Activated T-cell treated with anti-CD3 and anti-CD28 coated beads, Interleukin-2, amount 50 U/mL, for 4 hours (primary cell): ENCODE measurements around the gene AQP3. TPM values are rescaled to one million over a fixed set of nuclear protein-coding genes. Genes with fewer than 3 reads are reported as not detected.

Experiments used
- ATAC-seq, 2 donors: fragments of 200-7000 bp; cut with Tn5 transposase; one replicate each; pipeline ENCODE4 v1.10.0; 2021
- DNase-seq: peaks from one replicate; pipeline ENCODE4 v3.0.0-alpha.2; 2020
- H3K27me3 Mint-ChIP-seq: one replicate; pipeline ENCODE4 v1.8.0; 2021; ENCODE audit warnings: low read depth, mixed read lengths
- H3K36me3 Mint-ChIP-seq: one replicate; pipeline ENCODE4 v1.8.0; 2022; ENCODE audit warnings: mixed read lengths; ENCODE audit not compliant: insufficient read depth
- H3K4me1 Mint-ChIP-seq: one replicate; pipeline ENCODE4 v1.8.0; 2021; ENCODE audit warnings: low read depth, mixed read lengths
- H3K4me3 Mint-ChIP-seq: one replicate; pipeline ENCODE4 v1.8.0; 2021; ENCODE audit warnings: mild to moderate bottlenecking, moderate library complexity, mixed read lengths
- H3K9me3 Mint-ChIP-seq: one replicate; pipeline ENCODE4 v1.8.0; 2021; ENCODE audit warnings: mixed read lengths
- total RNA-seq, 3 donors: library from RNA; stranded (reverse); gene quantifications; one replicate each; pipeline ENCODE4 v1.2.1, GENCODE V29; 2021

Gene AQP3
- total RNA-seq, 3 donors from 2014 or later = 4.5 to 5.5 (median 5.3) TPM

DNA sequence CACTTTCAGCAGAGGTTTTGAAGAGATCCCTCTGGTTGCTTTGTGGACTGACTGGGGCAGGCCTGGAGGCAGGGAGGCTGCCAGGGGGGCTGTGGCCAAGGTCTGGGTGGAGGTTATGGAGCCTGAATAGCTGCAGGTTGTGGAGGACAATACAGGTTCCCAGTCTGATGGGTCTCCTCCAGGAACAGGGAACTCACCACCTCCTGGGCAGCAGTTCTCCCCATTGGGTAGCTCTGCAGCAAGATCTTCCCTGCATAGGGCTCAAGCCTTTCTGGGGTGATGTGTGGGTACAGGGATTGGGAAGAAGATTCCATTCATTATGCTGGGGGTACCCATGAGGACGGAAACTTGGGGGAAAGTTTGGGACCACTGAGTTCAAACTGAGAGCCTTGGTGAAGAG, 6.8 kb downstream of the AQP3 start:
- H3K4me3 Mint-ChIP-seq = no peak overlapping the region
- no peak for ATAC-seq
- H3K27me3 Mint-ChIP-seq = no peaks in the 10 kb centered on the region
- H3K4me1 Mint-ChIP-seq = peaks cover 24% of the 10 kb centered on the region
- no peak for DNase-seq
- H3K9me3 Mint-ChIP-seq = no peaks in the 10 kb centered on the region
- peaks cover 7% of the 10 kb centered on the region for H3K36me3 Mint-ChIP-seq

DNA sequence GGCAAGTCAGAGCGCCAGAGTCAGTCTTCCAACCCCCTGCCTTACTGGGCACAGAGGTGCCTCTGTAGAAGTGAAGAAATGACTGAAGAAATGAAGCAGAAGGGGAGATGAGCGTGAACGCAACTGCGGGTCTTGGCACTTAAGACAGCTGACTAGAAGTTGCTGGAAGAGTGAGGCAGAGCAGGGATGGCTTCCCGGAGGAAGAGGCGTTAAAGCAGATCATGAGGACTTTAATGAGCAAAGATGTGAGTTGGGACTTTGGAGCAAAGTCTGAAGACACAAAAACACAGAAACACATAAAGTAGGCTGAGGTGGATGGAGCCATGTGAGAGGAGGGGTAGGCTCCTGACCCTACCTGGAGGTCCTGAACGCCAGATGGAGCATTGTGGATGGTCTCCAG, 7.2 kb downstream of the AQP3 start:
- H3K4me3 Mint-ChIP-seq = no peak overlapping the region
- no peaks in the 10 kb centered on the region for H3K9me3 Mint-ChIP-seq
- H3K27me3 Mint-ChIP-seq = no peaks in the 10 kb centered on the region
- ATAC-seq (no peak), DNase-seq (no peak)
- peaks cover 20% of the 10 kb centered on the region for H3K4me1 Mint-ChIP-seq
- H3K36me3 Mint-ChIP-seq = peaks cover 7% of the 10 kb centered on the region

DNA sequence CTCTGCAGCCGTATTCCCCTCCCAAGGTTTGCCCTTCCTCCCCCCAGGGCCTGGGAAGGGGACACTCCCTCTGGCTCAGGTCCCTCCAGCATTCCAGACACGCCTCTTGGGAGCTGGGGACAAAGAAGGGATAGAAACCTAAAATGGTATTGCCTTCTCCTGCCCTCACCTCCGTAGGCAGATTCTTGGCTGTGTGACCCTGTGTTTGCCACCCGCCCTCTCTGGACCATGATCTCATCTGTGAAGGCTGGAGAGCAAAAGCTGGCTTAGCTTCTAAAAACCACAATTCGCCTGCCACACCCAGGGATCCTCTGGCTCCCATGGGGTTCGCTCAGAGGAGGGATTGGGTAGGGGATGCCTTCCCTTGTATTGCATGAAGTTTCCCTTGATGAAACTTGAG, 7.7 kb downstream of the AQP3 start:
- peaks cover 16% of the 10 kb centered on the region for H3K4me1 Mint-ChIP-seq
- H3K4me3 Mint-ChIP-seq = no peak overlapping the region
- DNase-seq (no peak), ATAC-seq (no peak)
- no peaks in the 10 kb centered on the region for H3K9me3 Mint-ChIP-seq
- peaks cover 7% of the 10 kb centered on the region for H3K36me3 Mint-ChIP-seq
- no peaks in the 10 kb centered on the region for H3K27me3 Mint-ChIP-seq

DNA sequence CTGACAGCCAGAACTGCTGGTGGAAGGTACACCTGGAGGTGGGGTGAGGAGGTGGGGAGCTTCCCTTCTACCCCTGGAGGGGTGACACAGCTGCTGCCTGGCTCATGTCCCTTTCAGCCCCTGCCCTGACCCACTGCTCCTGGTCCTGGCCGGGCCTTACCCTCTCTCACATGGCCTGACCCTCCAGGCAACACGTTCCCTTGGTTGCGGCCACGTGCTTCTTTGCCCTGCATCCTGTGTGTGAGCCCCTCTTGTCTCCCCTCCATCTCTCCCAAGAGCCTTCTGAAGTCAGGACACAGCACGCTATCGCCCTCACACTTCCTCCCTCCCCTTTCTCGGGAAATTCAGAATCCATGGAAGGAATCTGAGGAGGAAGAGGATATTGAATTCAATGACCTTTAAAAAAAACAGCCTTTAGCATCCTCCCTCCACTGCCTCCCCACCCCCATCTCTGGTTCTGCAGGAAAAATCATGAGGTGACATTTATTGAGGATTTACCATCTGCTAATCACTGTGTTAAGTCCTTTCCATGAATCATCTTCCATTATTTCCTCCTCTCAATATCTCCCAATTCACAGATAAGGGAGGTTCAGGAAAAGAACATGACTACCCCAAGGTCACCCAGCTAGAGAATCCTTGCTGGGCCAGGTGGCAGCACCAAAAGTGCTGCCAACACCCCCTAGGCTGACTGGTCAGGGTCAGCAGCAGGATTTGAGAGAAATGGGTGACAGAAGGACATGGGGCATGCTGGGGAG, 8.3 kb downstream of the AQP3 start:
- no peak for ATAC-seq
- peaks cover 7% of the 10 kb centered on the region for H3K36me3 Mint-ChIP-seq
- H3K4me1 Mint-ChIP-seq = peaks cover 14% of the 10 kb centered on the region
- no peaks in the 10 kb centered on the region for H3K27me3 Mint-ChIP-seq
- no peaks in the 10 kb centered on the region for H3K9me3 Mint-ChIP-seq
- H3K4me3 Mint-ChIP-seq = no peak overlapping the region
- DNase-seq = no peak

DNA sequence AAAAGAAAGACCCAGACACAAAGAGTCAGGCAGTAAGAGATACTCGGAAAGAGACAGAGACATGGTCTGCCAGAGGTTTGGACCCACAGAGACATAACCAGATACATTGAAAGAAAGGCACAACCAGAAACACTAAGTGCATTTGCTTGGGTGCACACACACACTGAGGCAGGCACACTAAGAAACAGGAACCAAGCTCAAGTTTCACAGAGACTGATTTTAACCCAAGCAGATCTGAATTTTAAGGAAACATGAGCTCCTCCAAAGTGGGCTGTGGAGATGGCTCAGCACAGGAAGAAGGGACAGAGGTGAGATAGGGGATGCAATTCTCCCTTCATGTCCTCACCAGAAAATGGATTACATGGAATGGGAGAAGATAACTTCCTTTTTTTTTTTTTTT, 9.5 kb downstream of the AQP3 start:
- no peak overlapping the region for H3K4me3 Mint-ChIP-seq
- H3K4me1 Mint-ChIP-seq = peaks cover 15% of the 10 kb centered on the region
- peaks cover 7% of the 10 kb centered on the region for H3K36me3 Mint-ChIP-seq

DNA sequence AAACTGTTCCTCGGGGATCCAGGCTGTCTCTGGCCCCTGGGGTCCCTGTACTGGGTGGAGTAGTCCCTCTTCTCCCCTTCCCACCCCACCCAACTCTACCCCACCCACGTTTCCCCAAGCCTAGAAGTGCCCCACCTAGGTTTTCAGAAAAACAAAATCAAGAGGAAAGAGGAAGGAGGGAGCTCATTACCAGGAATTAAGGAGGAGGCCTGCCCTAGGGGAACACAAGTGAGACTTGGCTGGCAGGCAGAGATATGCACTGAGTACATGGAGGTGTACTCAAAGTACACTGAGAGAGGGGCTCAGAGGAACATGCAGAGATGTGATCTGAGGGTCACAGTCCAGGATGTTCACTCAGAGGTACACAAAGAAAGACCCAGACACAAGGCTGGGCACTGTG, 10.2 kb downstream of the AQP3 start:
- H3K4me1 Mint-ChIP-seq = peaks cover 15% of the 10 kb centered on the region
- no peak for ATAC-seq

More for the DNA sequence above, 9.5 kb downstream of the AQP3 start:
- DNase-seq (no peak), ATAC-seq (no peak)
- H3K9me3 Mint-ChIP-seq = no peaks in the 10 kb centered on the region
- H3K27me3 Mint-ChIP-seq = no peaks in the 10 kb centered on the region

DNA sequence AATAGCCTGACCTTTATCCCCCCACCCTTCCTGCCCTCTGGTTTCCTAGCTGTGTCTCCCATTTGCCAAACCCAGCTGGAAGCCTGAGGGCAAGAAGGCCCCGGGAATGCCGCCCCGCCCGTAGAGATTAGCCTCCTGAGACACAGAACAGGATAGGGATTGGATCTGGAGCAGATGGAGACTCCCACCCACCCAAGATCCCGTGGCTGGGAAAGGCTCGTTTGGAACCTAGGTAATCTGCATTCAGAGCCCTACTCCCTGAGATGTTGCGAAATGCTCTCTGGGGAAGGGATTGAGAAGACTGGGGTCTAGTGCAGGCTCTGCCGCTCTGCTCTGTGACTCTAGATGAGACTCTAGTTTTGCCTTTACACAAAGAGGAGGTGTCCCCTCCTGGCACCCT, 10.9 kb downstream of the AQP3 start:
- H3K36me3 Mint-ChIP-seq = peaks cover 4% of the 10 kb centered on the region
- no peaks in the 10 kb centered on the region for H3K9me3 Mint-ChIP-seq
- ATAC-seq (no peak), DNase-seq (no peak)
- H3K4me3 Mint-ChIP-seq = no peak overlapping the region
- H3K27me3 Mint-ChIP-seq = no peaks in the 10 kb centered on the region
- peaks cover 14% of the 10 kb centered on the region for H3K4me1 Mint-ChIP-seq

More for the DNA sequence above, 10.2 kb downstream of the AQP3 start:
- no peaks in the 10 kb centered on the region for H3K9me3 Mint-ChIP-seq
- peaks cover 4% of the 10 kb centered on the region for H3K36me3 Mint-ChIP-seq
- H3K4me3 Mint-ChIP-seq = no peak overlapping the region
- DNase-seq = no peak
- no peaks in the 10 kb centered on the region for H3K27me3 Mint-ChIP-seq

DNA sequence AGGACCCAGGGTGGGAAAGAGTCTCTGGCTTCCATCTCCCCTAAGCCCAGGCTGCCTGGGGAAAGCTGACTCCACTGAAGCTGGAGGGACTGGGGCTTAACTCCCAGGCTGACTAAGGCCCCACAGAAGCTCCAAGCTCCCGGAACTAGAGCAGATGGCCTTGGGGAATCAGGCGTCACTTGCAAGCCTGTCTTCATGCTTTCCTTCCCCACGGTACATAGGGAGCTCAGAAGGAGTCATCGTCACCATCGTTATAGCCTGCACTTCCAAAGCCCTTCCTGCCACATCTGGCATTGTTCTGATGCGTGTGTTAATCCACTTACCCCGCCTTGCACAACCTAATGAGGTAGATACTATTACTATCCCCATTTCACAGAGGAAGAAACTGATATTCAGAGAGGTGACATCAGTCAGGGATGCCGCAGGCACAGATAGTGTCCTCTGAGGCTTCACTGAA, 11.5 kb downstream of the AQP3 start:
- H3K9me3 Mint-ChIP-seq = no peaks in the 10 kb centered on the region
- H3K4me1 Mint-ChIP-seq = peaks cover 15% of the 10 kb centered on the region
- no peak for DNase-seq
- H3K36me3 Mint-ChIP-seq = peaks cover 4% of the 10 kb centered on the region
- no peak for ATAC-seq
- no peaks in the 10 kb centered on the region for H3K27me3 Mint-ChIP-seq
- no peak overlapping the region for H3K4me3 Mint-ChIP-seq

DNA sequence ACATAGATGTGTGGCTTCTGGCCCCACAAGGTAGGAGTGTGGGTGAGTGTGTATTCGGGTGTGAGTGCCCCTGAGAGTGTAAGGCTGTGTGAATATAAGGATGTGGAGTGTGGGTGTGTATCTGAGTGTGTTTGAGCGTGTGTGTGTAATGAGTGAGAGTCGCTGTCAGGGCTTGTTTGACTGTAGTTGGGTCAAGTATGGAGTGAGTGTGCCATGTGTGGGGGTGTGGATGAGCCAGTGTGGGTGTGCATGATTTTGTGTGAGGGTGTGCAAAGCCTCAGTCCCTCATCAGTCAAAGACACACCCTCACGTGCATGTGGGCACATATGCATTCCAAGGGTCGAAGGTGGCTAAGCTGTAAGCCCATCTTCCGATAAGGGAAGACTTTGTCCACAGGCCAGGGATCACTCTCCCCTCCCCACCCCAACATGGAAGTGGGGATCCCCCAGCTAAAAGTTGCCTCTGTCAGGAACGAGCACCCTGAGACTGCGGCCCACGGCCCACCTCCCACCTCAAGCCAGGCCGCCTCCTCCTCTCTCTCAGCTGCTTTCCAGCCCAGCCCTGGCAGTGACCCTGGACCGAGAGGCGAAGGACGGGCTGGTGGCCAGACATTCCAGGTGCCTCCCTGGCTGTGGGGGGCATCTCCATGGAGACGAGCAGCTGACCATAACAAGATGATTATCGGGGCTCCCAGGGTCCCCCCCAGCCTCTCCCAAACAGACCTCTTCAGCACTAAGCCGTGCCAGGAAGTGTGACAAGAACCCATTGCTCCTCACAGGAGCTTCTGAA, 12.9 kb downstream of the AQP3 start:
- H3K27me3 Mint-ChIP-seq = no peaks in the 10 kb centered on the region
- H3K4me1 Mint-ChIP-seq = peaks cover 11% of the 10 kb centered on the region
- no peaks in the 10 kb centered on the region for H3K9me3 Mint-ChIP-seq
- ATAC-seq (no peak), DNase-seq (no peak)
- H3K36me3 Mint-ChIP-seq = no peaks in the 10 kb centered on the region
- no peak overlapping the region for H3K4me3 Mint-ChIP-seq

DNA sequence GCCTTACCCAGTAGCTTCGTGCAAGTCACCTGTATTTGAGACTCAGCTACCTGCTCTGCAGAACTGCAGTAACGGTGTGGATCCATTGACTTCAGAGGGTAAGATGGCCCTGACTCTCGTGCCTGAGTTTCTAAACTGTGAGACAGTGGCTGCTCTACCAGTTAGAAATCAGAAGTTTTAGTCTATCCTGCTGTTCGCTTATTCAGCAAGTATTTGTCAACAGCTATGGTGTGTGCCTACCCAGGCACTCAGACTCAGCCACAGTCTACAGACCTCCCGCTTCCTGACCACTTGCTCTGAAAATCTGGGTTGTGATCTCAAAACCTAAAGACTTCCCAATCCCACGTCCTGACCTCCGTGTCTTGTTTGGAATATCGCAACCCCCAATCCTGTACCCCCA, 13.5 kb downstream of the AQP3 start:
- Mint-ChIP-seq H3K4me3 (no peak overlapping the region), H3K4me1 (peaks cover 11% of the 10 kb centered on the region), H3K27me3 (no peaks in the 10 kb centered on the region), H3K36me3 (no peaks in the 10 kb centered on the region), H3K9me3 (no peaks in the 10 kb centered on the region)
- ATAC-seq (no peak), DNase-seq (no peak)

DNA sequence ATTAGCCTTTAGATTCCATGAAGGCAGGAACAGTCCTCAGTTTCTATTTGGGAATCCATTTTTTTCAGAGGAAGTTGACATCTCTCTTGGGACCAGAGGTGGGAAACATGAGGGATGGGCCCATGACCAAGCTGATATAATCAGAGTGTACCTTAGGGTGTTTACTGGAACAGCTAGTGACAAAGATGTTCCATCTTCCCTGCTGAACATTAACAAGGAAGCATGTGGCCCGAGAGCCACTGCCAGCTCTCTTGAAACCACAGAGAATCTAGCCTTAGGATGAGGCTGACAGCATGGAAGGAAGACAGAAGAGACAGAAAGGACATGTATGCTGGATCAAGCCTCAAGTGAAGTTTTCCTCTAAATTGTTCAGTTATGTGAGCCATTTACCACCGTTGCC, 16.0 kb downstream of the AQP3 start:
- DNase-seq (no peak), ATAC-seq (no peak)
- no peak overlapping the region for H3K4me3 Mint-ChIP-seq
- H3K9me3 Mint-ChIP-seq = no peaks in the 10 kb centered on the region
- H3K27me3 Mint-ChIP-seq = no peaks in the 10 kb centered on the region
- H3K36me3 Mint-ChIP-seq = no peaks in the 10 kb centered on the region
- H3K4me1 Mint-ChIP-seq = peaks cover 7% of the 10 kb centered on the region

DNA sequence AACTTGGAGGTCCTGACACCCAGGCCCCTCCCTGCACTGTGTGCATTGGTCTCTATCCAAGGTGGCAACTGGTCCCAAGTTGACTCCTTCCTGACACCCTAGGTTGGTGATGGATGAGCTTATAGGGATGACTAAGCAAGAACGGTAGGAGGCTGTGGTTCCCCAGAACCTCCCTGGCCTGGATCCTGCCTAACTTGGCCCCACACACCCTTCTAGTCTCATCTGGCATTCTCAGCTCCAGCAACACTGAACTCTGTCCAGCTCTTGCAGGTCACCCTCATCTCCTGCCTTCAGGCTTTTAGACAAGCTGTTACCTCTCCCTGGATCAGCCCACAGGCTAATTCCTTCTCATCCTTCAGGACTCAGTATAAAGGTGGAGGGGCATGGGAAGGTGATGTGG, 16.5 kb downstream of the AQP3 start:
- Mint-ChIP-seq H3K4me3 (no peak overlapping the region), H3K4me1 (peaks cover 7% of the 10 kb centered on the region), H3K9me3 (no peaks in the 10 kb centered on the region), H3K27me3 (no peaks in the 10 kb centered on the region), H3K36me3 (no peaks in the 10 kb centered on the region)
- no peak for DNase-seq
- ATAC-seq = no peak

DNA sequence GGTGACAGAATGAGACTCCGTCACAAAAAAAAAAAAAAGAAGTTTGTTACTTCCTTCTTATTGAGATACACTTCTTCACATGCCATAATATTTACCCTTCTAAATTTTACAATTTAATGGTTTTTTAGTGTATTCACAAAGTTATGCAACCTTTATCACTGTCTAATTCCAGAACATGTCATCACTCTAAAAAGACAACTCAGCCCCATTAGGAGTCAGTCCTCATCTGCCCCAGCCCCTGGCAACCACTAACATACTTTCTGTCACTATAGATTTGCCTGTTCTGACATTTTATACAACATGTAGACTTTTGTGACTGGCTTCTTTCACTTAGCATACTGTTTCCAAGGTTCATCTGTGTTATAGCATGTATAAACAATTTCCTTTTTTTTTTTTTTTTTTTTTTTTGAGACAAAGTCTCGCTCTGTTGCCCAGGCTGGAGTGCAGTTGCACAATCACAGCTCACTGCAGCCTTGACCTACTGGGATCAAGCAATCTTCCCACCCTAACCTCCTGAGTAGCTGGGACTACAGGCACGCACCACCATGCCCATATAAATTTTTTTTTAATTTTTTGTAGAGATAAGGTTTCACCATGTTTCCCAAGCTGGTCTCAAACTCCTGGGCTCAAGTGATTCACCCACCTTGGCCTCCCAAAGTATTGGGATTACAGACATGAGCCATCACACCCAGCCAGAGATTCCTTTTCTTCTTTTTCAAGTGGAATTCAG, 18.0 kb downstream of the AQP3 start:
- H3K36me3 Mint-ChIP-seq = no peaks in the 10 kb centered on the region
- no peak for DNase-seq
- no peak for ATAC-seq
- H3K27me3 Mint-ChIP-seq = no peaks in the 10 kb centered on the region
- H3K4me3 Mint-ChIP-seq = no peak overlapping the region
- no peaks in the 10 kb centered on the region for H3K9me3 Mint-ChIP-seq
- H3K4me1 Mint-ChIP-seq = peaks cover 7% of the 10 kb centered on the region

DNA sequence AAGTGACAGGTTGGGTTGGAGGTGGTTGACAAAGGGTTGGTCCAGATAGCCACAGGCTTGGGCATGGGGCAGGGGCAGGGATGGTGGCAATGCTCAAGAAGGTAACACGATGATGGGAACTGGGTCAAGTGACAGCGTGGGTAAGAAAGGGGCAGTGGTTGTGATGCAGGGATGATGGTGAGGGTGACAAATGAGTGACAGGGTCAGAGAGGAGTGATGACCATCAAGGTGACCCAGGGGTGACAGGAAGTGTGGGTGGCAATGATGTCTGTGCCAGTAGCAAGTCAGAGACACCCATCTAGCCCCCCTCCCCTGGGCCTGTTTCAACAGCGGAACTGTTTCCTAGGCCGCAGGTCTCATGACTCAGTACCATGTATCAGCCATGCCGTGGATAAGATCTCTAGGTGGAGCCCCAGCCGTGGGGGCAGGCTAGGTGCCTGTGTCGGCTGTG, 20.5 kb downstream of the AQP3 start:
- ATAC-seq = peak in 1 of 2 donors; percentile 56
- peaks cover 3% of the 10 kb centered on the region for H3K4me1 Mint-ChIP-seq
- no peak overlapping the region for H3K4me3 Mint-ChIP-seq

More for the DNA sequence above, 20.5 kb downstream of the AQP3 start:
- Mint-ChIP-seq H3K9me3 (no peaks in the 10 kb centered on the region), H3K36me3 (no peaks in the 10 kb centered on the region), H3K27me3 (no peaks in the 10 kb centered on the region)
- DNase-seq = no peak
